Femur (tissue), 1 donor: Measurements from ENCODE around the gene DPY30.
A peak's percentile ranks its signal among the peaks of the same experiment; 100 is the strongest.
"Not testable (repeated sequence)": the region's sequence is repeated elsewhere in the genome, so short reads cannot be mapped to it uniquely, and the experiment has no call there.

ENCODE experiments used
- DNase-seq: peaks from one replicate; pipeline ENCODE4 v3.0.0-alpha.2; 2017

Gene DPY30

GRCh38 chr2:32039447-32040219 is at the start of gene DPY30:
DPY30 (minus strand) TSS chr2:32039805; CDS start chr2:32039456, 349 bp downstream.
- DNase-seq: peak; percentile 96

DNA sequence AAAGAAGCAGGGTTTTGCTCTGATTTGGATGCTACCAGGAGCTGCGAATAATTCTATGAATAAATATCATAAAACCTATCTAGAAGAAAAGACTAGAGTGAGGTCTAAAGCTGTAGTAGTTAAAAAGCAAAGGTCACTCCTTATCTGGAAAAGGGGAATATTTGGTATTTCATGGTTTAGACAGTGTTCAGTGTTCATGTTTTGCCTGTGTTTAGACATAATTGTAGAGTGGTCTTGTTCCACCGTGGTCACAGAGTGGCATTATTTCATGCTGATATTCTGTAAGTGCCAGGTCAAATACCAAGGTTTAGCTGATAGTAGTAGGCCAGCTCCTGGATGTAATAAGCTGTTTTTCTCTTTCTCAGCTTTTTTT is 34.5 kb upstream of the DPY30 start:
- DNase-seq: no peak

DNA sequence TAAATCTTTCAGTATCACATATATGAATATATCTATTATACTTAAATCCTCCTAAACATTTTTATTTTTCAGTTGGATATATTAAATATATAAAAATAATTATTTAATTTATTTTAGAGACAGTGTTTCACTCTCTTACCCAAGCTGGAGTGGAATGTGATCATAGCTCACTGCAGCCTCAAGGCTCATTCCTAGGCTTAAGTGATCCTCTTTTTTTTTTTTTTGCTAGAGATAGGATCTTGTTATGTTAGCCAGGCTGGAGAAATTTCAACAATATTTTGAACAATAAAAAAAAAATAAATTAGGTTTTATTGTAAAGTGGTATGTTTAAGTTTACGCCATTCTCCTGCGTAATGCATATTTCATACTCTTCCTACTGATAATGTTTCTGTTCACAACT is 27.9 kb upstream of the DPY30 start:
- no peak for DNase-seq

DNA sequence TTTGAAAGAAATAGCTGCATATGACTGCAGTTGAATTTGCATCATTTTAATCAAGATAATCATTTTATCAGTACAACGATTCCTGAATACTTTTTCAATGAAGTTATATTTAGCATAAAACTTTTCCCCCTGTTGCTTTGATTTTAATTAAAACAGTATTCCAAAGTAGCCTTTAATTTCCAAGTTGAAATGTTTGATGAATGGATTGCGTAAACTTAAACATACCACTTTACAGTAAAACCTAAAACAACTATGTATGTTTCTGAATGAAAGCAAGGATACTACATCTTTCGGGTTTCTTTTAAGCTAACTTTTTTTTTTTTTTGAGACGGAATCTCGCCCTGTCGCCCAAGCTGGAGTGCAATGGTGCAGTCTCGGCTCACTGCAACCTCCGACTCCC is 25.1 kb upstream of the DPY30 start:
- DNase-seq: no peak

- no peak for DNase-seq
Observed at GRCh38 chr2:32064021-32064601, 24.5 kb upstream of the DPY30 start.

DNA sequence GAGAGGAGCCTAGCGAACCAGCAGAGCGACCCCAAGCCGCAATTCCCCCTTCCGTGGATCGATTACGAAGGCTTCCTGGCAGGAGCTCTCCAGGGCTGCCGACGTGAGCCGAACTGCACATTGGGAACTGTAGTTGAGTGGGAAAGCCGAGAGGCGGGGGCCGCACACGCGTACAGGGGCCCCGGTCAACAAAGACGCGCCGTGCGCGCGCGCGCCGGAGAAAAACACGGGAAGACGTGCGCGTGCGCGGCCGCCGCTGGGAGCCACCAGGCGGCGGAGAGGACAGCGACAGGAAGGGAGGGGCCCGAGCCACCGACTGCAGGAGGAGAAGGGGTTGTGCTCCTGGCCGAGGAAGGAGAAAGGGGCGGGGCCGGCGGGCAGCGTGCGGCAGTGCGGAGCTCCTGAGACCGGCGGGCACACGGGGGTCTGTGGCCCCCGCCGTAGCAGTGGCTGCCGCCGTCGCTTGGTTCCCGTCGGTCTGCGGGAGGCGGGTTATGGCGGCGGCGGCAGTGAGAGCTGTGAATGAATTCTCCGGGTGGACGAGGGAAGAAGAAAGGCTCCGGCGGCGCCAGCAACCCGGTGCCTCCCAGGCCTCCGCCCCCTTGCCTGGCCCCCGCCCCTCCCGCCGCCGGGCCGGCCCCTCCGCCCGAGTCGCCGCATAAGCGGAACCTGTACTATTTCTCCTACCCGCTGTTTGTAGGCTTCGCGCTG is 23.9 kb upstream of the DPY30 start, which contains the start of gene SPAST:
TSS of gene SPAST (plus strand) at position 247 of the 711 bp plus-strand sequence. CDS start at position 523, 276 bp downstream.
- DNase-seq: peak; percentile 99

DNA sequence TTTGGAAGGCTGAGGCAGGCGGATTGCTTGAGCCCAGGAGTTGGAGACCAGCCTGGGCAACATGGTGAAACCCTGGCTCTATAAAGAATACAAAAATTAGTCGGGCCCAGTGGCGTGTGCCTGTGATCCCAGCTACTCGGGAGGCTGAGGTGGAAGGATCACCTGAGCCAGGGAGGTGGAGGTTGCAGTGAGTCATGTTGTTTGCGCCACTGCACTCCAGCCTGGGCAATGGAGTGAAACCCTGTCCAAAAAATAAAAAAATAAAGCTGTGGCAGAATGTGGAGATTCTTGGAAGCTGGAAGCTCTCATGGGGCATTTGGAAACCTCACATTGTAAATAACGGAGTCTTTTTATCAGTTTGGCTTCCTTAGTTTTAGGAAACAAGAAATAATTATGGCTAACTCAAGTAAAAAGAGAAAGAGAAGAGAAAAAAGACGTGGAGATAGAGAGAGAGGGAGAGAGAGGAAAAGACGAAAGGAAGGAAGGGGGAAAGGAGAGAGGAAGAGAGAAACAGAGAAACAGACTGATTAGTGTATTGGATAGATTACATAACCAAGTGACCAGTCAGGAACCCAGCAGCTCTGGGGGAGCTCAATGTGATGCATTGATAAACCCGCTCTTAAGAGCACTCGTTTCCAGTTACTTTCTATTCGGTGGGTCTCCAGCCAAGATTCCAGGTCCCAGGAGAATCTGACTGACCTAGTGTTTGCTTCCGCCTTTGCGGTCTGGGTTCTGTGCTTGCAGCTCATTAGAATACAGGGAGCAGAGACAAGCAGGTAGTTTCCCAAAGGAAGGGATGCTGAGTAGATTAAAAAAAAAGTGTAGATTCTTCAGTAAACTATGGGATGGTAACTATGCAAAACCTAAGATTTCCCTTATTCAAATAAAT is 22.6 kb upstream of the DPY30 start:
- DNase-seq: peak; percentile 74

- DNase-seq: no peak
Observed at GRCh38 chr2:32061430-32061829, 21.8 kb upstream of the DPY30 start.

DNA sequence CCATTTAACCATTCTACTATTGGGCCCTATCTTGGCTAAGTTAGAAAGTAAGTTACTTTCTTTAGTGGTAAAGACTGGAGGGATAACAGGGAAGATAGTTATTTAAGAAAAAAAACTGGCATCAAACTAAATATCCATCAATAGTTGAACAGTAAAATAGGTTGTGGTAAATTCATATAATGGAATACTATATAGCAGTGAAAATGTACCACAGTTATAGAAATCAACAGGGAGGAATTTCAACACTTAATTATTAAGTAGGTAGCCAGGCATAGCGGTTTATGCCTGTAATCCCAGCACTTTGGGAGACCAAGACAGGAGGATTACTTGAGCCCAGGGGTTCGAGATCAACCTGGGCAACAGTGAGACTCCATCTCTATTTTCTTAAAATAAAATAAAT is 20.7 kb upstream of the DPY30 start:
- DNase-seq: no peak

GRCh38 chr2:32058130-32058529 is 18.5 kb upstream of the DPY30 start:
- no peak for DNase-seq

DNA sequence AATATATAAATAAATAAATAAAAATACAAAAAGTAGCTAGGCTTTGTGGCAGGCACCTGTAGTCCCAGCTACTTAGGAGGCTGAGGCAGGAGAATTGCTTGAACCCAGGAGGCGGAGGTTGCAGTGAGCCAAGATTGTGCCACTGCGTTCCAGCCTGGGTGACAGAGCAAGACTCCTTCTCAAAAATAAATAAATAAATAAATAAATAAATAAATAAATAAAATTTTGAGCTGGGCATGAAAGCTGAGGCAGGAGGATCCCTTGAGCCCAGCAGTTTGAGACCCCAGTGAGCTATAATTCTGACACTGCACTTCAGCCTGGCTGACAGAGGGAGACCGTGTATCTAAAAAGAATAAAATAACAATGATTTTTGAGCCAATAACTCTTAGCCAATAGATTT is 15.0 kb upstream of the DPY30 start:
- not testable (repeated sequence) for DNase-seq

GRCh38 chr2:32051836-32052439 is 12.3 kb upstream of the DPY30 start:
- no peak for DNase-seq

DNA sequence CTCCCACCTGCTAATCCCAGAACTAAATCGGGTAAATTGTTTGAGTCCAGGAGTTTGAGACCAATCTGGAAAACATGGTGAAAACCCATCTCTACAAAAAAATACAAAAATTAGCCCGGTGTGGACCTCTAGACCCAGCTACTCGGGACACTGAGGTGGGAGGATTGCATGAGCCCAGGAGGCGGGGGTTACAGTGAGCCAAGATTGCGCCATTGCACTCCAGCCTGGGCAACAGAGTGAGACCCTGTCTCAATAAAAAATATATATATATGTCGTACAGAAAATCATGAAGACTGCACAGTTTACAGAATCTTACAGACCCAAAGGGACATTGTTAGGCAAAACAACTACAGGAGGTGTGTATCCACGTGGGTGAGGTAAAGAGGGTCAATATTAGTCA is 4.0 kb upstream of the DPY30 start:
- DNase-seq: no peak

DNA sequence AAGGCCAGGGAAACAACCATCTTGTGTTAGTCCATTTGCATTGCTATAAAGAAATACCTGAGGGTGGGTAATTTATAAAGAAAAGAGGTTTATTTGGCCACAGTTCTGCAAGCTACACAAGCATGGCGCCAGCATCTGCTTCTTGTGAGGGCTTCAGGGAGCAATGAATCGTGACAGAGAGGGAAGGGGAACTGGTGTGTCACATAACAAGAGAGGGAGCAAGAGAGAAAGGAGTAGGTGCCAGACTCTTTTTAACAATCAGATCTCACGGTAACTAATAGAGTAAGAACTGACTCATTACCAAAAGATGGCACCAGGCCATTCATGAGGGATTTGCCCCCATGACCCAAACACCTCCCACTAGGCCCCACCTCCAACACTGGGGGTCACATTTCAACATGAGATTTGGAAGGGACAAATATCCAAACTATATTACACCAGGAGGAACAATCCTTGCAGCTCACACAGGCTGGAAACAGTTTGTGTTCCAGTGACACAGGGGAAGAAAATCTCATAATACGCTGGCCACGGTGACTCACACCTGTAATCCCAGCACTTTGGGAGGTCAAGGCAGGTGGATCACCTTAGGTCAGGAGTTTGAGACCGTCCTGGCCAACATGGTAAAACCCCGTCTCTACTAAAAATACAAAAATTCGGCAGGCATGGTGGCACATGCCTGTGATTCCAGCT is 5.3 kb downstream of the DPY30 start:
- not testable (repeated sequence) for DNase-seq

DNA sequence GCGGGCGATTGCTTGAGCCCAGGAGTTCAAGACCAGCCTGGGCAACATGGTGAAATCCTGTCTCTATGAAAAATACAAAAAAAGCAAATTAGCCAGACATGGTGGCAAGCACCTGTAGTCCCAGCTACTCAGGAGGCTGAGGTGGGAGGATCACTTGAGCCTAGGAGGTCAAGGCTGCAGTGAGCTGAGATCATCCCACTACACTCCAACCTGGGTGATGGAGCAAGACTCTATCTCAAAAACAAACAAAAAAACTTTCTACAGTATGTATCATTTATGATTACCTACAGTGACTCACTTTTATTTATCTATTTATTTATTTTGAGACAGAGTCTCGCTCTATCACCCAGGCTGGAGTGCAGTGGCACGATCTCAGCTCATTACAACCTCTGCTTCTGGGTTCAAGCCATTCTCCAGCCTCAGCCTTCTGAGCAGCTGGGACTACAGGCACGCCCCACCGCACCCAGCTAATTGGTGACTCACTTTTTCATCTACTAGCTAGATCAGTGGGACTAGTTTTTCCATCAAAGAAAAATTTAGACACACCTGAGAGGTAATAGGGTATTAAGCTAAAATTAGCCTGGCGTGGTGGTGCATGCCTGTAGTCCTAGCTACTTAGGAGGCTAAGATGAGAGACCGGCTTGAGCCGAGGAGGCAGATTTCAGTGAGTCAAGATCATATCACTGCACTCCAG is 20.7 kb downstream of the DPY30 start:
- DNase-seq: not testable (repeated sequence)

GRCh38 chr2:32012872-32013271 is 26.7 kb downstream of the DPY30 start:
- DNase-seq: no peak

DNA sequence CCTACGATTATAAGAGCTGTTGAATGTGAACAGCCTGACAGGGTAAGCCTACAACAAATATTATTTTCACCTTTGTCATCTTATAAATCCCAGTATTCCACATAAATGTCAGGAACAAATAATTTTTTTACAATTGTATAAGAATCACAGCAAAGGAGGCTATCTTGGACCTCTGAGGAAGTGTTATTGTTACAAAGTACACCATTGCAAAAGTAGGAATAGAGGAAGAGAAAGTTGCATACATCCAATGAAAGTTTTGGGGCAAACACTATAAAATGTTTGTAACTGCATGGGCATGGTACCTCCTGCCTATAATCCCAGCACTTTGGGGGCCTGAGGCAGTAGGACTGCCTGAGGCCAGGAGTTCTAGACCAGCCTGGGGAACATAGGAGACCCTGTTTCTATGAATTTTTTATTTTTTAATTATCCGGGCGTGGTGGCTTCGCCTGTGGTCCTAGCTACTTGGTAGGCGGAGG is 28.1 kb downstream of the DPY30 start:
- DNase-seq: no peak

- DNase-seq: peak; percentile 96
Observed at GRCh38 chr2:32010670-32011484, 28.7 kb downstream of the DPY30 start, which contains the start of gene MEMO1. MEMO1 (minus strand) TSS chr2:32011008; CDS start chr2:32010247, 761 bp downstream.

DNA sequence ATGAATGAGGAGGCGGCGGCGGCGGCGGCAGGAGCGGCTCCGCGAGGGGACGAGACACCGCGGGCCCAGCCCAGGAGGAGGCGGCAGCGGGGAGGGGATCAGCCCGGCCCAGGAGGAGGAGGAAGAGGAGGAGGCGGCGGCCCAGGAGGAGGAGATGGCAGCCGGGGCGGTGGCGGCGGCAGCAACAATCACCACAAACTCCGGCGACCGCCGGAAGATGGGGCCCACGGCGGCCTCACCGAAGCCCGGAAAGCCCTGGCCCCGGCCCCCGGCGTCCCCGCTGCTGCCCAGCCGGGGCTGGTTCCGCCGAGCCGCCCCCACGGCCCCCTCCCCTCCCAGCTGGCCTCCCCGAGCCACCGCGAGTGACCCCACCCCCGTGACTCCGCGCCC is 29.3 kb downstream of the DPY30 start:
- not testable (repeated sequence) for DNase-seq
